Measurements from ENCODE around the gene TM7SF2.

TM7SF2 gene

GRCh38 chr11:65113839-65114238 lies 2.2 kb downstream of the TM7SF2 start:
- TF ChIP-seq, protein P1, sequence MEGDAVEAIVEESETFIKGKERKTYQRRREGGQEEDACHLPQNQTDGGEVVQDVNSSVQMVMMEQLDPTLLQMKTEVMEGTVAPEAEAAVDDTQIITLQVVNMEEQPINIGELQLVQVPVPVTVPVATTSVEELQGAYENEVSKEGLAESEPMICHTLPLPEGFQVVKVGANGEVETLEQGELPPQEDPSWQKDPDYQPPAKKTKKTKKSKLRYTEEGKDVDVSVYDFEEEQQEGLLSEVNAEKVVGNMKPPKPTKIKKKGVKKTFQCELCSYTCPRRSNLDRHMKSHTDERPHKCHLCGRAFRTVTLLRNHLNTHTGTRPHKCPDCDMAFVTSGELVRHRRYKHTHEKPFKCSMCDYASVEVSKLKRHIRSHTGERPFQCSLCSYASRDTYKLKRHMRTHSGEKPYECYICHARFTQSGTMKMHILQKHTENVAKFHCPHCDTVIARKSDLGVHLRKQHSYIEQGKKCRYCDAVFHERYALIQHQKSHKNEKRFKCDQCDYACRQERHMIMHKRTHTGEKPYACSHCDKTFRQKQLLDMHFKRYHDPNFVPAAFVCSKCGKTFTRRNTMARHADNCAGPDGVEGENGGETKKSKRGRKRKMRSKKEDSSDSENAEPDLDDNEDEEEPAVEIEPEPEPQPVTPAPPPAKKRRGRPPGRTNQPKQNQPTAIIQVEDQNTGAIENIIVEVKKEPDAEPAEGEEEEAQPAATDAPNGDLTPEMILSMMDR (IDR thresholded peaks at IDR 0.05; ENCODE audit: low read length): no peak
- no peak for TF ChIP-seq EZH2 (IDR thresholded peaks at IDR 0.05; ENCODE audit: borderline replicate concordance, low read length)
- peaks cover 50% of the 10 kb centered on the region for H3K4me1 ChIP-seq (ENCODE audit: insufficient read depth, low read length, severe bottlenecking)

DNA sequence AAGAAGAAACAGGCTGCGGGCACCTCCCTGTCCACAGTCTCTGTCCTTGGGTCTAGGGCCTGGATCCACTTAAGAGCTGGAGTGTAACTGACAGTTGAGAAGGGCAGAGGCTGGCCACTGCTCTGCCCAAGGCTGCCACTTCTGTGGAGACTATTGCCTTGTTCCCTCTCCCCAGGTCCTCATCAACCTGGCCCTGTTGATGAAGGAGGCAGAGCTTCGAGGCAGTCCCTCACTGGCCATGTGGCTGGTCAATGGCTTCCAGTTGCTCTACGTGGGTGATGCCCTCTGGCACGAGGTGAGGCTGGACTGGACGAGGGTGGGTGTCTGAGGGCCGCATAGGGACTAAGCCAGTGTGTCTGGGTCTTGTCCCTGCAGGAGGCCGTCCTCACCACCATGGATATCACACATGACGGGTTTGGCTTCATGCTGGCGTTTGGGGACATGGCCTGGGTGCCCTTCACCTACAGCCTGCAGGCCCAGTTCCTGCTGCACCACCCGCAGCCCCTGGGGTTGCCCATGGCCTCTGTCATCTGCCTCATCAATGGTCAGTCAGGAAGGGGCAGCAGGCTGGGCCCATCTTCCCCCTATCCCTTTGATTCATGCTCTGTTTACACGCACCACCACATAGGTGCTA lies 3.0 kb downstream of the TM7SF2 start:
- H3K4me1 ChIP-seq (ENCODE audit: insufficient read depth, low read length, severe bottlenecking): peaks cover 57% of the 10 kb centered on the region
- H3K9ac ChIP-seq (ENCODE audit: low read length): no peak overlapping the region
- no peaks in the 10 kb centered on the region for H4K20me1 ChIP-seq (ENCODE audit: insufficient read depth, low read length)
- peak overlapping the region; percentile 98 for H3K27ac ChIP-seq (ENCODE audit: low read depth, low read length, poor library complexity, severe bottlenecking)
- no peak overlapping the region for H3K4me2 ChIP-seq (ENCODE audit: low read length)
- 0 out of 2 replicates have a peak, but pooled peaks cover 5% of the 10 kb centered on the region for H3F3A ChIP-seq (ENCODE audit: insufficient read depth, low read length)
- no peak overlapping the region for H2AFZ ChIP-seq (ENCODE audit: low read length)
- H3K9me2 ChIP-seq (ENCODE audit: low read depth, low read length): no peaks in the 10 kb centered on the region
- TF ChIP-seq, protein P1 (IDR thresholded peaks at IDR 0.05; ENCODE audit: low read length): no peak
- TF ChIP-seq EZH2 (IDR thresholded peaks at IDR 0.05; ENCODE audit: borderline replicate concordance, low read length): no peak
- no peaks in the 10 kb centered on the region for H3K9me3 ChIP-seq (ENCODE audit: low read length)
- no peaks in the 10 kb centered on the region for H3K79me2 ChIP-seq (ENCODE audit: insufficient read depth, low read length)
- peaks cover 50% of the 10 kb centered on the region for H3K36me3 ChIP-seq (ENCODE audit: insufficient read depth, low read length)
- no peak overlapping the region for H3K4me3 ChIP-seq (ENCODE audit: low read depth, low read length, poor library complexity, severe bottlenecking)
- H3K27me3 ChIP-seq (ENCODE audit: insufficient read depth, low read length): no peaks in the 10 kb centered on the region

More at GRCh38 chr11:65113839-65114238, 2.2 kb downstream of the TM7SF2 start:
- H3K4me2 ChIP-seq (ENCODE audit: low read length): peak overlapping the region; percentile 90
- no peaks in the 10 kb centered on the region for H3K9me2 ChIP-seq (ENCODE audit: low read depth, low read length)
- no peak overlapping the region for H2AFZ ChIP-seq (ENCODE audit: low read length)
- no peaks in the 10 kb centered on the region for H3K9me3 ChIP-seq (ENCODE audit: low read length)
- H3K4me3 ChIP-seq (ENCODE audit: low read depth, low read length, poor library complexity, severe bottlenecking): peak overlapping the region; percentile 75
- H3F3A ChIP-seq (ENCODE audit: insufficient read depth, low read length): 0 out of 2 replicates have a peak, but pooled peaks cover 5% of the 10 kb centered on the region
- peak overlapping the region; percentile 98 for H3K27ac ChIP-seq (ENCODE audit: low read depth, low read length, poor library complexity, severe bottlenecking)
- peaks cover 51% of the 10 kb centered on the region for H3K36me3 ChIP-seq (ENCODE audit: insufficient read depth, low read length)
- H4K20me1 ChIP-seq (ENCODE audit: insufficient read depth, low read length): no peaks in the 10 kb centered on the region
- H3K79me2 ChIP-seq (ENCODE audit: insufficient read depth, low read length): no peaks in the 10 kb centered on the region
- H3K27me3 ChIP-seq (ENCODE audit: insufficient read depth, low read length): no peaks in the 10 kb centered on the region
- H3K9ac ChIP-seq (ENCODE audit: low read length): peak overlapping the region; percentile 43

- Histone ChIP-seq H3K9me2 (ENCODE audit: low read depth, low read length) (no peaks in the 10 kb centered on the region), H3K4me1 (ENCODE audit: insufficient read depth, low read length, severe bottlenecking) (peaks cover 63% of the 10 kb centered on the region), H4K20me1 (ENCODE audit: insufficient read depth, low read length) (no peaks in the 10 kb centered on the region), H3K36me3 (ENCODE audit: insufficient read depth, low read length) (peaks cover 57% of the 10 kb centered on the region), H3K9ac (ENCODE audit: low read length) (no peak overlapping the region; the same call in 1 of the 2 replicates), H3K4me2 (ENCODE audit: low read length) (peak overlapping the region; percentile 80; the same call in 1 of the 2 replicates), H3K27ac (ENCODE audit: low read depth, low read length, poor library complexity, severe bottlenecking) (no peak overlapping the region), H3K4me3 (ENCODE audit: low read depth, low read length, poor library complexity, severe bottlenecking) (peak overlapping the region; percentile 70), H3F3A (ENCODE audit: insufficient read depth, low read length) (0 out of 2 replicates have a peak, but pooled peaks cover 5% of the 10 kb centered on the region), H2AFZ (ENCODE audit: low read length) (no peak overlapping the region), H3K27me3 (ENCODE audit: insufficient read depth, low read length) (no peaks in the 10 kb centered on the region), H3K79me2 (ENCODE audit: insufficient read depth, low read length) (0 out of 2 replicates have a peak, but pooled peaks cover under 1% of the 10 kb centered on the region), H3K9me3 (ENCODE audit: low read length) (no peaks in the 10 kb centered on the region)
- TF ChIP-seq EZH2 (IDR thresholded peaks at IDR 0.05; ENCODE audit: borderline replicate concordance, low read length): no peak
- TF ChIP-seq, protein P1 (IDR thresholded peaks at IDR 0.05; ENCODE audit: low read length): no peak
Measured at GRCh38 chr11:65115361-65116082, 3.9 kb downstream of the TM7SF2 start.

Data from OCI-LY1 (cell line).